GM19193 (cell line): ENCODE data around the gene MN1.

Experiments used
- POLR2A ChIP-seq: IDR thresholded peaks from 4 replicates; pipeline ENCODE4 v1.6.1; 2011; ENCODE audit not compliant: insufficient read depth, insufficient read length; ENCODE audit errors: extremely low read depth

The MN1 gene

GRCh38 chr22:27734066-27734465, 67.5 kb downstream of the MN1 start:
- no peak for TF ChIP-seq POLR2A

GRCh38 chr22:27732841-27733240, 68.7 kb downstream of the MN1 start:
- no peak for TF ChIP-seq POLR2A

GRCh38 chr22:27732391-27732790, 69.2 kb downstream of the MN1 start:
- TF ChIP-seq POLR2A, result no peak

- no peak for TF ChIP-seq POLR2A
These were observed 69.9 kb downstream of the MN1 start for GRCh38 chr22:27731621-27732020.

- TF ChIP-seq POLR2A, result no peak
These were observed 70.7 kb downstream of the MN1 start for GRCh38 chr22:27730641-27731433.

- TF ChIP-seq POLR2A, result no peak
These were observed 72.3 kb downstream of the MN1 start for GRCh38 chr22:27729246-27729645.

GRCh38 chr22:27727673-27728451, 73.7 kb downstream of the MN1 start:
- no peak for TF ChIP-seq POLR2A

GRCh38 chr22:27726686-27727449, 74.7 kb downstream of the MN1 start:
- TF ChIP-seq POLR2A, result no peak

GRCh38 chr22:27726331-27726685, 75.2 kb downstream of the MN1 start:
- no peak for TF ChIP-seq POLR2A

GRCh38 chr22:27725661-27726060, 75.9 kb downstream of the MN1 start:
- no peak for TF ChIP-seq POLR2A

- no peak for TF ChIP-seq POLR2A
These were observed 76.8 kb downstream of the MN1 start for GRCh38 chr22:27724709-27725108.

- TF ChIP-seq POLR2A, result no peak
These were observed 77.4 kb downstream of the MN1 start for GRCh38 chr22:27724157-27724556.

GRCh38 chr22:27723708-27724107, 77.8 kb downstream of the MN1 start:
- no peak for TF ChIP-seq POLR2A

- TF ChIP-seq POLR2A, result no peak
These were observed 78.4 kb downstream of the MN1 start for GRCh38 chr22:27723158-27723557.

- no peak for TF ChIP-seq POLR2A
These were observed 80.7 kb downstream of the MN1 start for GRCh38 chr22:27720860-27721259.
